GM23248 (cell line): ENCODE data around the gene ZNF827.

Source experiments
- EZH2 ChIP-seq: fragments of 200-600 bp; sonication (generic); IDR thresholded peaks from 2 replicates; pipeline ENCODE4 v1.6.1; 2018; ENCODE audit warnings: antibody characterized with exemption, mild to moderate bottlenecking; ENCODE audit not compliant: insufficient read depth, poor library complexity, severe bottlenecking
- EZH2phosphoT487 ChIP-seq: fragments of 200-600 bp; sonication (generic); IDR thresholded peaks from 2 replicates; pipeline ENCODE4 v1.6.1; 2018; ENCODE audit warnings: antibody characterized with exemption, moderate library complexity, mild to moderate bottlenecking, low read depth; ENCODE audit not compliant: insufficient read depth

DNA sequence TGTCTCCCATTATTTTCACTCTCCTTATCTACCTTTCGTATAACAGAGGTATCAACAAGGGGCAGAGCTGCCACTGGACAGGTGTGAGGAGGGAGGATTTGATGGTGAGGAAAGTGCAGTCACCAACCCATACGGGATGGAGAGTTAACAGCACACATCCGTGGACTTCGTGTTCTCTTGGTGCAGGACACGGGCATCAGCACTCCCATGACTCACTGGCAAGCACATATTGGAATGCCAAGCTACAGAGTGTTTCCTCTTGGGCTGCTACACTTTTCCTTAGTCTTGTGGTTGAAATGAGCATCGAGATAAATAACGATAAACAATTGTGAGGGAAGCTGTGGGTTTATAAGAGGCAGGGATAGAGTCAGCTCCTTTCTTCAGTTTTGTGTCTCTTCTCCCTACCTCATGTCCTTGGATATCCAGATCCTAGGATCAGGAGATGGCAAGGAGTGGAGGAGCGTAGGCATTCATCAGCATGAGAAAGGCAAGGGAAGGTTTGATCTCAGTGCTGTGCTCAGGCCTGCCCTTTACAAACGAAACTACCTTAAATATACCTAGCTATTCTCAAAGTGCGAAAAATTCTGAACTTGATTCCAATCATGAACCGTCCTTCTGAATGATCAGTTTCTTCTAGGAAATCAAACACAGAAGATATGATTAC, 96.3 kb downstream of the ZNF827 start:
- TF ChIP-seq EZH2, result no peak
- TF ChIP-seq EZH2phosphoT487, result no peak
